Natural killer cell (primary cell): ENCODE data around the gene MEF2D. TPM values are rescaled to one million over a fixed set of nuclear protein-coding genes. Genes with fewer than 3 reads are reported as not detected.

Experiments
- ATAC-seq, 3 donors: fragments of 150-1000 bp in 2 of 3; fragments of 200-7000 bp in 1 of 3; cut with Tn5 transposase; 1 replicate in 1 of 3; 2 replicates in 2 of 3; pipeline ENCODE4 v1.10.0; 2021; ENCODE audit warnings: mild to moderate bottlenecking in 2 of 3, moderate library complexity in 2 of 3
- DNase-seq, 2 donors: peaks; one replicate each; pipeline versions ENCODE4 v3.0.0 to v3.0.0-alpha.2; 2013 to 2021; ENCODE audit warnings: mixed read lengths in 1 of 2
- H3K27ac ChIP-seq: one replicate; pipeline ENCODE4 v1.5.1; 2013; ENCODE audit warnings: mild to moderate bottlenecking, low read length
- H3K27me3 ChIP-seq: one replicate; pipeline ENCODE4 v1.6.1; 2013; ENCODE audit warnings: low read length; ENCODE audit not compliant: control insufficient read depth, insufficient read depth
- H3K36me3 ChIP-seq: one replicate; pipeline ENCODE4 v1.6.1; 2013; ENCODE audit warnings: low read length; ENCODE audit not compliant: control insufficient read depth, insufficient read depth
- H3K4me1 ChIP-seq: one replicate; pipeline ENCODE4 v1.6.1; 2013; ENCODE audit warnings: low read length; ENCODE audit not compliant: control insufficient read depth, insufficient read depth
- H3K4me3 ChIP-seq: one replicate; pipeline ENCODE4 v1.5.1; 2013; ENCODE audit warnings: low read length
- H3K9me3 ChIP-seq: one replicate; pipeline ENCODE4 v1.6.1; 2013; ENCODE audit warnings: low read length; ENCODE audit not compliant: control insufficient read depth, insufficient read depth
- H3K27ac Mint-ChIP-seq, 2 donors: one replicate each; pipeline ENCODE4 v1.8.0; 2022; ENCODE audit warnings: mild to moderate bottlenecking in 2 of 2, mixed read lengths in 2 of 2, moderate library complexity in 1 of 2
- H3K27me3 Mint-ChIP-seq, 2 donors: one replicate each; pipeline ENCODE4 v1.8.0; 2022; ENCODE audit warnings: low read depth in 2 of 2, mixed read lengths in 2 of 2
- H3K36me3 Mint-ChIP-seq: one replicate; pipeline ENCODE4 v1.8.0; 2022; ENCODE audit warnings: mixed read lengths
- H3K4me1 Mint-ChIP-seq, 2 donors: one replicate each; pipeline ENCODE4 v1.8.0; 2022; ENCODE audit warnings: mixed read lengths in 2 of 2
- H3K4me3 Mint-ChIP-seq: one replicate; pipeline ENCODE4 v1.8.0; 2022; ENCODE audit warnings: mild to moderate bottlenecking, moderate library complexity, mixed read lengths
- H3K9me3 Mint-ChIP-seq, 2 donors: one replicate each; pipeline ENCODE4 v1.8.0; 2022; ENCODE audit warnings: mixed read lengths in 2 of 2
- WGBS: methylation state at CpG from one replicate; pipeline ENCODE4 v1.1.7; 2013; ENCODE audit warnings: missing lambda C conversion rate; ENCODE audit not compliant: insufficient coverage; 5-methylcytosine and 5-hydroxymethylcytosine counted together
- intact Hi-C: fragments of 100-400 bp; cut with micrococcal nuclease; formaldehyde crosslinking; loops from one replicate; pipeline ENCODE4 v1.14.2; 2022
- total RNA-seq, 4 donors: library from RNA; stranded (reverse); fragments of 120-200 nt in 1 of 4; gene quantifications; one replicate each; pipeline versions ENCODE4 v1.2.3 to v1.2.4, GENCODE V29; 2013 to 2022
- TF ChIP-seq, protein P1 (sequence below): fragments of 200-600 bp; IDR thresholded peaks from one replicate; pipeline ENCODE4 v1.8.0; 2022; ENCODE audit warnings: antibody characterized with exemption

Gene MEF2D
- total RNA-seq, 3 donors from 2014 or later (not counting 1 experiment from before 2014, with no cell fraction given), result 232 to 298 (median 284) TPM

DNA sequence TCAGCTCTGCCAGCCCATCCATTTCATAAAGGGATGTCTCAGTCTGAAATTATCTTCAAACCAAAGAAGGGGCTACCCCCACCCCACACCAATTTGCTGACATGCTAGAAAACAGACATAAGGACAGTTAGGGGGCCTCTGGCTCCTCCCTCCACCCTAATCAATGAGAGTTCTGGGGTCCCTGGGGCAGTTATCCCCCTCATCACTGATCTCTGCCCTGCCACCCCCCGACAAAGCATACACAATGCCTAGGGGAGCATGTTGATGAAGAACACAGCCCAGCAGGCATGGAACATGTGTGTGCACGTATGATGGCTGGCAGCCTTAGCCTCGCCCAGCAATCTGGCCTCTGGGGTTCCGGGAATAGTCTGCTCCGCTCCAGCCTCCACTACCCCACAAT lies 72.6 kb downstream of the MEF2D start:
- H3K27me3 Mint-ChIP-seq, result peaks cover 79 to 96% of the 10 kb centered on the region in 2 donors
- no peak for ATAC-seq
- intact Hi-C loops, result no loop called here
- no peaks in the 10 kb centered on the region for H3K9me3 ChIP-seq
- 58% methylated on average over 4 of the region's 5 CpGs for WGBS
- DNase-seq, result no peak
- H3K36me3 ChIP-seq, result no peaks in the 10 kb centered on the region
- peaks cover 51% of the 10 kb centered on the region for H3K27me3 ChIP-seq
- no peak overlapping the region for H3K4me3 Mint-ChIP-seq
- H3K4me3 ChIP-seq, result no peak overlapping the region
- TF ChIP-seq, protein P1, sequence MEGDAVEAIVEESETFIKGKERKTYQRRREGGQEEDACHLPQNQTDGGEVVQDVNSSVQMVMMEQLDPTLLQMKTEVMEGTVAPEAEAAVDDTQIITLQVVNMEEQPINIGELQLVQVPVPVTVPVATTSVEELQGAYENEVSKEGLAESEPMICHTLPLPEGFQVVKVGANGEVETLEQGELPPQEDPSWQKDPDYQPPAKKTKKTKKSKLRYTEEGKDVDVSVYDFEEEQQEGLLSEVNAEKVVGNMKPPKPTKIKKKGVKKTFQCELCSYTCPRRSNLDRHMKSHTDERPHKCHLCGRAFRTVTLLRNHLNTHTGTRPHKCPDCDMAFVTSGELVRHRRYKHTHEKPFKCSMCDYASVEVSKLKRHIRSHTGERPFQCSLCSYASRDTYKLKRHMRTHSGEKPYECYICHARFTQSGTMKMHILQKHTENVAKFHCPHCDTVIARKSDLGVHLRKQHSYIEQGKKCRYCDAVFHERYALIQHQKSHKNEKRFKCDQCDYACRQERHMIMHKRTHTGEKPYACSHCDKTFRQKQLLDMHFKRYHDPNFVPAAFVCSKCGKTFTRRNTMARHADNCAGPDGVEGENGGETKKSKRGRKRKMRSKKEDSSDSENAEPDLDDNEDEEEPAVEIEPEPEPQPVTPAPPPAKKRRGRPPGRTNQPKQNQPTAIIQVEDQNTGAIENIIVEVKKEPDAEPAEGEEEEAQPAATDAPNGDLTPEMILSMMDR, result no peak
- H3K4me1 Mint-ChIP-seq, result peaks cover 0 to 4% of the 10 kb centered on the region in 2 donors
- H3K9me3 Mint-ChIP-seq, result no peaks in the 10 kb centered on the region
- no peak overlapping the region for H3K27ac ChIP-seq
- H3K27ac Mint-ChIP-seq, result no peak overlapping the region
- H3K36me3 Mint-ChIP-seq, result no peaks in the 10 kb centered on the region
- H3K4me1 ChIP-seq, result no peaks in the 10 kb centered on the region

DNA sequence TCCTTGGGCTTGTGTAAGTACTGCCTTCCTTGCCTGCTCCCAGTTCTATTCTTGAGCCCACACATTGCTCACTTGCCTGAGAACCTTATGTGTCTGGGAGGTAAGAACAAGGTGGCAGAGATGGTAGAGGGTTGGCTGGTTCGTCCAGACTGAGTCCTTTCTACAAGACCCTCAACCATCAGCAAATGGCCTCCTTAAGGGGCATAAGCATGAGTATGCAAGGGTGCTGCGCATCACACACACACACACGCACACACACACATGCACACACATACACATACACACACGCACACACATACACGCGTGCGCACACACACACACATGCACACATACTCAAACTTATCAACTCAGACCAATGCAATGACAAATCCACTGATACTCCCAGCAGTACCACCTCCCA lies 74.6 kb downstream of the MEF2D start:
- no peaks in the 10 kb centered on the region for H3K36me3 Mint-ChIP-seq
- WGBS, result 89% methylated on average over 7 of the region's 7 CpGs

DNA sequence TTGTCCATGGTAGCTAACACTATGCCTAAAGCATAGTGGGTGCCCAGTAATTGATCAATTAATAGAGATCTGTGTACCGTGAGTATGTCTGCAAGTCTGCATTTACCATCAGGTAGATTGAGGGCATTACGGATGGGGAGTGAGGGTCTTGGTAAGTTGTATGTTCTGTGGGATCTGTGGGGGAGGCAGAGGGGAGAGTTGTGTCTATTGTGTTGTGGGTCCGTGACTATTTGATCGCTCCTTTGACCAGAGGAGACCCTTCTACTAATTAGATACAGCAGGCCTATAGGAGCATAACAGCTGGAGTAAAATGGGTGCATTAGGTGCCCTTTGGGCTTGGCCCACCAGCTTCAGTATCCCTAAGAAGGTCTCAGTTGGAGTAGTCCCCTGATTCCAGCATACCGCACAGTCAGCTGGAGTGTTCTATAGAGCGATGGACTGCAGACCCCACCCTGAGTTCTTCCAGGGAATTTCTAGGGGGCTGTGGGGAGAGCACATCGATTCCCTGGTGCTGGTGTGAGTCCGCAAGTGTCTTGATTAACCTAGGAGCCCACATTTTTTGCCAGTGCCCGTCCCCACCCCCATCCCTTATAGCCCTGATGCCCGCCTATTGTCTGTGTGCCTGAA lies 75.7 kb downstream of the MEF2D start:
- ATAC-seq, result no peak
- peaks cover 24% of the 10 kb centered on the region for H3K4me1 ChIP-seq
- H3K4me3 Mint-ChIP-seq, result no peak overlapping the region
- H3K27ac ChIP-seq, result no peak overlapping the region
- peaks cover 76 to 88% of the 10 kb centered on the region in 2 donors for H3K27me3 Mint-ChIP-seq
- no peak overlapping the region for H3K4me3 ChIP-seq
- H3K9me3 Mint-ChIP-seq, result no peaks in the 10 kb centered on the region
- TF ChIP-seq, protein P1, result no peak
- peaks cover 17 to 27% of the 10 kb centered on the region in 2 donors for H3K4me1 Mint-ChIP-seq
- no peak for DNase-seq
- peaks cover 54% of the 10 kb centered on the region for H3K27me3 ChIP-seq
- no peaks in the 10 kb centered on the region for H3K9me3 ChIP-seq
- intact Hi-C loops, result no loop called here
- no peaks in the 10 kb centered on the region for H3K36me3 ChIP-seq
- 67% methylated on average over 9 of the region's 10 CpGs for WGBS
- no peaks in the 10 kb centered on the region for H3K36me3 Mint-ChIP-seq
- no peak overlapping the region for H3K27ac Mint-ChIP-seq

More for the DNA sequence above, 74.6 kb downstream of the MEF2D start:
- no peak for DNase-seq
- Mint-ChIP-seq H3K4me3 (no peak overlapping the region), H3K27ac (no peak overlapping the region), H3K9me3 (no peaks in the 10 kb centered on the region), H3K27me3 (peaks cover 74 to 88% of the 10 kb centered on the region in 2 donors), H3K4me1 (peaks cover 8 to 16% of the 10 kb centered on the region in 2 donors)
- TF ChIP-seq, protein P1, result no peak
- ATAC-seq, result no peak
- intact Hi-C loops, result no loop called here
- Histone ChIP-seq H3K4me1 (peaks cover 14% of the 10 kb centered on the region), H3K4me3 (no peak overlapping the region), H3K27me3 (peaks cover 50% of the 10 kb centered on the region), H3K27ac (no peak overlapping the region), H3K9me3 (no peaks in the 10 kb centered on the region), H3K36me3 (no peaks in the 10 kb centered on the region)
